GM08714 (cell line): ENCODE data around the gene RANBP3.
"Not testable (repeated sequence)": the region's sequence is repeated elsewhere in the genome, so short reads cannot be mapped to it uniquely, and the experiment has no call there.

ENCODE experiments used
- H3K4me3 ChIP-seq: fragments of 200-500 bp; sonication (Bioruptor generic); 2 replicates; pipeline ENCODE4 v1.5.1; 2014; ENCODE audit warnings: mild to moderate bottlenecking, low read length, inconsistent platforms
- ZNF274 ChIP-seq: IDR thresholded peaks from 2 replicates; pipeline ENCODE4 v1.6.1; 2012; ENCODE audit warnings: mild to moderate bottlenecking, low read depth, low read length

RANBP3 gene

DNA sequence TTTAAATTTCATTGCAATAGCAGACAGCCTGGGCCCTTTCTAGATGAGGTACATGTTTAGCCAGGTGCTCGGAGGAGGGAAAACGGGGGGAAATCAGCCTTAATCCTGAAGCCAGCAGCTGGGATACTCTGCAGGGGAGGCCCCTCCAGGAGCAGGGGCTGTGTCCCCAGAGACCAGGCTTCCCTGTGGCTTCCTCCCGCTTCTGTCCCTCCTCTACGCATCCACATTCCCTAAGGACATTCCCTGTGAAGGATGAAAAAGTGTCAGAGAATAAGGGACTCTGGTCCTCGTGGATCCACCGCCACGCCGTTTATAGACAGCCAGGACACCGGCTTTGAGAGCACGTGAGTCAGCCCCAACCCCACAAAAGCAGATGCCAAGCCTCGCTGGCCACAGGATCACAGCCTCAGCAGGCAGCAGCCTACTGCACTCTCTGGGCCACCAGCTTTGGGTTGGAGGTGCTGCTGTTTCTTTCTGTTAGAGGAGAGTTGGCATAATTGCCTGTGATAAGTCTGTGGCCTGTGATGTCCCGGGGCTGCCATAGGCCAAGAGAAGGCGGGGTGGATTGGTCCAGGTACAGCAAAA is 36.7 kb upstream of the RANBP3 start:
- H3K4me3 ChIP-seq = no peak overlapping the region
- no peak for TF ChIP-seq ZNF274

DNA sequence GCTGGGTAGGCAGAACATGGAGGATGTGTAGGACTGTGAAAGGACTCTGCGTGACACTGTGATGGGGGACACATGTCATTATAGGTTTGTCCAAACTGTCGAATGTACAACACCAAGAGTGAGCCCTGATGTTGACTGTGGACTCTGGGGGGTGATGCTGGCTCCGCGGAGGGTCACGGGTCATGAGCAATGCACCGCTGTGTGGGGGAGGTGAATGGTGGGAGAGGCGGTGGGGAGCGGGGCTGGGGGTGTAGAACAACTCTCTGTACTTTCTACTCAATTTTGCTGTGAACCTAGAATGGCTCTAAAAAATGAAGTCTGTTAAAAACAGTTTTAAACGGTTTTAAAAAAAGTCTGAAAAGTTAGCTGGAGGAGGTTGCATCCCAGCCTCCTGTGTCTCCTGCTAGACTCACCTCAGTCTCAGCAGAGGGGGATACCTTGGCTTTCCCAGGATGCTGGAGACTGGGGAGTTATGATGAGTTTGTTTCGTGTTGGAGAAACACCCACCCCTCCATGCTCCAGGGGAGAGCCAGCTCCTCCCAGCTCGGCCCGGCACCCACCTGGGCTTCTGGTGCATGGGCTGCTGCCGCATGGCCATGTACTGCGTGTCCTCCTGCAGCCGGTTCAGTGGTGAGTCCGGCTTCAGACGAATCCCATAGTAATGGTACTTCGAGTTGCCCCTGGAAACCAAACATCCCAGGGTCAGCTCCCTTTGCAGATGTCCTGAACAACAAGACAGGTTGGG is 34.7 kb upstream of the RANBP3 start:
- no peak overlapping the region for H3K4me3 ChIP-seq
- TF ChIP-seq ZNF274 = no peak

DNA sequence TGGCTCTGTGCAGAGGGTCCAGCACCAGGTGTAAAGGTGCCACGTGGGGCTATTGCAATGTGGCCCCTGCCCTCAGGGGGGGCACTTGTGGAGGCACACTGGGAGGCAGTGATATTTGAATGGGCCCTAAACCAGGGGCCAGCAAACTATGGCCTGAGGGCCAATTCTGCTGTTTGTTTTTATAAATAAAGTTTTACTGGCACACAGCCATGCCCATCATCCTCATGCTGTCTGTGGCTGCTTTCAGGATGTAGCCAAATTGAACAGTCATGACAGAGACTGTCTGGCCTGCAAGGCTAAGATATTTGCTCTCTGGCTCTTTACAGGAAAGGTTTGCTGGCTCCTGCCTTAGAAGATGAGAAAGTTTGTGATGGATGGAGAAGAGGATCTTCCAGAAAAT is 33.9 kb upstream of the RANBP3 start:
- TF ChIP-seq ZNF274 = no peak
- no peak overlapping the region for H3K4me3 ChIP-seq

DNA sequence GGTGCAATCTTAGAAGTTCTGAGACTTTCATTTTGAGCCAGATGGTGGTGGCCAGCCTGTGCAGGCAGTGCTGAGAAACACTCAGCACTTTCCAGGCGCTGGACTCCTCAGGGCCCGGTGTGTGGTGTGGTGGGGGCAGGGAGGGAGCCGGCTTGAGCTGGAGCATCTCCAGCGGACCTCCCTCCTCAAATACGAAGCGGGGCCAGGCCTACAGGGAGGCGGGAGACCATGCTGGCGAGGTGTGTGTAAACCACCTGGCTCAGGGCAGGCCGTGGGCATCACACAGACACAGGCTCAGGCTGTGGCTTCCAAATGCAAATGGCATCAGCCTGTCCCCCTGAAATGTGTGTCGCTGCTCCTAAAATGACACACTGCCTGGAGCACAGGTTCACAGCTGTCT is 33.3 kb upstream of the RANBP3 start:
- H3K4me3 ChIP-seq = no peak overlapping the region
- TF ChIP-seq ZNF274 = no peak

DNA sequence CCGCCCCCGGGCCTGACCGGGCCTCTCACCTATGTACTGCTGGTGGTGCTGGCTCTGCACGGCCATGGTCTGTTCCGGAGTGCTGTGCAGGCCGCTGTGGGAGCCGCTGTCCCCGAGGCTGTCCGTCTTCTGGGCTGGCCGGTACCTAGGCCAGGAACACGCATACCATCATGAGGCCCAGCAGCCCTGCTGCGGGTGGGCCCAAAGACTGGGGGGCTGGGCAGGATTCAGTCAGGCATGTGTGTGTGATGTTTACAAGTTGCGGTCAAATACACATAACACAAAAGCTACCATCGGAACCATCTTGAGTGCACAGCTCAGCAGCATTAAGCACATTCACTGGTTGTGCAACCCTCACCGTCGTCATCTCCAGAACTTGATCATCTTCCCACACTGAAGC is 32.2 kb upstream of the RANBP3 start:
- no peak overlapping the region for H3K4me3 ChIP-seq
- TF ChIP-seq ZNF274 = no peak

DNA sequence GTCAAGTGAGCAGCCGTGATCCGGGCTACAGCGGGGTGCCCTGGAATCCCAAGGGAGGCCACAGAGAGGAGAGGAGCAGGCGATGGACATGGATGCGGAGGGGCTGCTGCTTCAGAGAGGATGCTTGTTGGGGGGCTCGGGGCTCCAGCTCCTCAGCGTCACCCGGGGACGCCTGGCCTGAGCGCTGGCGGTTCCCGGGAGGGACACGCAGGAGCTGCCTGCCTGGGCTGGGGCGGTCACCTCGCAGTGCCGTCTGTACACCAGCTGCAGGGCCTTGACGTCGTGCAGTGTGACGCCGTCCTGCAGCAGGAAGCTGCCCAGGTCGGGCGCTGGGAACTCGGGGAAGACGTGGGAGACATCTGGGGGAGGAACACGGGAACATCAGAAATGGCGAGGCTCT is 29.9 kb upstream of the RANBP3 start:
- TF ChIP-seq ZNF274 = no peak
- no peak overlapping the region for H3K4me3 ChIP-seq

DNA sequence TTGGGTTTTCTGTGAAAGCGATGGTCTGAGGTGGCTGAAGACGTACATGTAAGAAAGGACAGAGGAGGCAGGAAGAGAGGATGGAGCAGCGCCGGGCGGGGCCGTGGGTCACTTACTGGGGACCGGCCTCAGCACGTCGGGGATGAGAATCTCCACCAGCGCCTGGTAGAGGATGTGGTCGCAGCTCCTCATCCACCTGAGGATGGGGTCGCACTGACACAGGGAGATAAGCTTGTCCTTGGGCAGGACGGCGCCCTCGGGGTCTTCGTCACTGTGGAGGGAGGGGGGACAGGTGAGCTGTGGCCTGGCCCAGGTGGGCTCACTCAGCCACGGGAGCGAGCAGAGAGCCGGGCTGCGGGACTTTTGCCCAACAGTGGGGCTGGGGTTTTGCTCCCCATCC is 29.0 kb upstream of the RANBP3 start:
- no peak overlapping the region for H3K4me3 ChIP-seq
- no peak for TF ChIP-seq ZNF274

DNA sequence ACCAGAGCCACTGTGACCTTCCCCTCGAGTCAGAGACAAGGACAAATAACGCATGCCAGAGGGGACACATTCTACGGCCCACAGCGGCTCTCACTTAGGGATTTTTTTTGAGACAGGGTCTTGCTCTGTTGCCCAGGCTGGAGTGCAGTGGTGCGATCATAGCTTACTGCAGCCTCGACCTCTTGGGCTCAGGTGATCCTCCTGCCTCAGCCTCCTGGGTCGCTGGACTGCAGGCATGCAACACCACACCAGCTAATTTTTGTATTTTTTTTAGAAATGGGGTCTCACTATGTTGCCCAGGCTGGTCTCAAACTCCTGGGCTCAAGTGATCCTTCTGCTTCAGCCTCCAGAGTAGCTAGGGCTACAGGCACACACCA is 28.1 kb upstream of the RANBP3 start:
- H3K4me3 ChIP-seq = not testable (repeated sequence)

DNA sequence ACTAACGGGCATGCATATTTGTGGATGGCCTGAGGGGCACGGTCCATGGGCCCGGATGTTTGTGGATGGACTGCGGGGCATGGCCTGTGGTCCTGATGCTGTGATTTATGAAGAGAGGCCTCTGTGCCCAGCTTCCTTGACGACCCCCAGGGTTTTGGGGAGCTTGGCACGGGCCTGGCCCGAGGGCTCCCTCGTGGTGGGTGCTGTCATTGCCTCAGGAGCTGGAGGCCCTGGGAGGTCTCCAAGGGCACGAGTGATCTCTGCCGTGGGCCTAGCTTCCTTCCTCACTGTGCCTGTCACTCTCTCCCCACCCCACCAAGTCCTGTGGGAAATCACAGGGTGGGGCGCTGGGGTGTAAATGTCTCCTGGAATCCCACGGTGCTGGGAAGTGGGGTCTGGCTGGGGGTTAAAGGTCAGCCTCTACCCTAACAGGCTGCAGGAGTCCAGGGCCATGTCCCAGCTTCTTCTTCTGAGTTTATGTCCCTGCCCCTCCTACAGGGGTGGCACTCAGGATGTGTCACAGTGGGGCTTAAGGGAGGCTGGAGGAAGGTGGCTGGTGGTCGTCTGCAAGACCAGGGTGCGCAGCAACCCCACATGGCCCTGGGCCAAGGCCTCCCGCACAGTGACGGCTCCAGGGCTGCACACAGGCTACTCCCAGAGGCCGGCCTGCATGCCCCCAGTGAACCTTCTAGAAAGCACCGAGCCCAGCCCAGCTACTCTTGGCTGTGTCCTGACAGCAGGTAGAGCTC is 27.6 kb upstream of the RANBP3 start:
- no peak for TF ChIP-seq ZNF274
- H3K4me3 ChIP-seq = no peak overlapping the region

DNA sequence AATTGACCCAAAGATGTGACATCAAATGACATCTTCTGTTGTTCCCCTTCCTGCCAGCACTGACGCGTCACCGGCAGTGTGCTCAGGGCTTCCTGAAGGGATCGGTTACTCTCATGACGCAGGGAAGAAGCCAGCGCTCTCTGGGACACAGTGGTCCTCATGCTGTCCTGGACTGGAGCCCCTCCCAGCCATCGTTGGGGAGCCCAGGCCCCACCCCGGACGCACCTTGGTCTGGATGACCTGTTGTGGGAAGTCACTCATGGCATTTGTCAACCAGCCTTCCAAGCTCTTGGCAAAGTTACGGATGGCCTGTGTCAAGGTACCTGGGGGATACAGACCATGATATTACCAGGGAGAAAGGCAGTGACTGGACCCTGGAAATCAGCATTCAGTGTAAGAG is 26.0 kb upstream of the RANBP3 start:
- no peak for TF ChIP-seq ZNF274

DNA sequence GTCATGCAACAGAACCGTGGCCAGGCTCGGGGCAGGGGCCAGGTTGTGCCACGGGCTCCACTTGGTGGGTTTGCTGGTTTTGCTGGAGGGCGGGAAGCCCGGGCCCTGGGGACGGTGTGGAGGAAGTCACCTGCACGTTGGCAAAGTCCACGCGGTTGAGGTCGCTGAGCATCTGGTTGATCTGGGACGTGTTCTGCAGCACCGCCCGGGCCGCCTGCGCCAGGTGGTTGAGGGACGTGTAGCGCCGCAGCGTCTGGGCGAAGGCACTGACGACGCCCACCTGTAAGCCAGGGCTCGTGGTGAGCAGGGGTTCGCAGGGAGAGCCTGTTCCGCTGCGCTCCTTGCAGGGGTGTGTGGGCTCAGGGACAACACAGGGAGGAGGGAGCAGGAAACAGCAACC is 24.7 kb upstream of the RANBP3 start:
- H3K4me3 ChIP-seq = no peak overlapping the region
- TF ChIP-seq ZNF274 = no peak

More for the DNA sequence above, 26.0 kb upstream of the RANBP3 start:
- no peak overlapping the region for H3K4me3 ChIP-seq

DNA sequence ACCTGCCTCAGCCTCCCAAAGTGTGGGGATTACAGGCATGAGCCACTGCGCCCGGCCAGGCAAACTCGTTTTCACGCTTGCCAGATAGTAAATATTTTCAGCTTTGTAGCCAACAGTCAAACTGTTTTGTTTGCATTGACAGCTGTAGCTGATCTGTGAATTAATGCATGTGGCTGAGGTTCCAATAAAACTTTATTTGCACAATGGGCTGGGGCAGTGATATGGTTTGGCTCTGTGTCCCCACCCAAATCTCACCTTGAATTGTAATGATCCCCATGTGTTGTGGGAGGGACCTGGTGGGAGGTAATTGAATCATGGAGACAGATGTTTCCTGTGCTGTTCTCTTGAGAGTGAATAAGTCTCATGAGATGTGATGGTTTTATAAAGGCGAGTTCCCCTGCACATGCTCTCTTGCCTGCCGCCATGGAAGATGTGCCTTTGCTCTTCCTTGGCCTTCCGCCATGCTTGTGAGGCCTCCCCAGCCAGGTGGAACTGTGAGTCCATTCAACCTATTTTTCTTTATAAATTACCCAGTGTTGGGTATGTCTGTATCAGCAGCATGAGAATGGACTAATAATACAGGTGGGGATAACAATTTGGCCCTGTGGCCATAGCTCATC is 22.4 kb upstream of the RANBP3 start:
- H3K4me3 ChIP-seq = no peak overlapping the region
- TF ChIP-seq ZNF274 = no peak

DNA sequence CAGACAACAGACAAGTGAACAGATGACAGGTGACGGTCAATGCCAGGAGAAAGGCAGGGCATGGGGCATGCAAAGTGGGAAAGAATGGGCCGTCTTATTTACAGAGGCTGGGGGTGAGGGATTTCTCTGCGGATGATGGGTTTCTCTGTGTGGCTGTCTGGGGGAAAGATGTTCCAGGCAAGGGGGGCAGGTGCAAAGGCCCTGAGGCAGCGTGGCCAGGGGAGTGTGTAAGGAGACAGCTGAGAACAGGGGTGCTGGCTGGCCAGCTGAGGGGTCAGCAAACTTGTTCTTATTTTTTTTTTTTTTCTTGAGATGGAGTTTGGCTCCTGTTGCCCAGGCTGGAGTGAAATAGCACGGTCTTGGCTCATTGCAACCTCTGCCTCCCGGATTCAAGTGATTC is 21.8 kb upstream of the RANBP3 start:
- no peak overlapping the region for H3K4me3 ChIP-seq
- no peak for TF ChIP-seq ZNF274

DNA sequence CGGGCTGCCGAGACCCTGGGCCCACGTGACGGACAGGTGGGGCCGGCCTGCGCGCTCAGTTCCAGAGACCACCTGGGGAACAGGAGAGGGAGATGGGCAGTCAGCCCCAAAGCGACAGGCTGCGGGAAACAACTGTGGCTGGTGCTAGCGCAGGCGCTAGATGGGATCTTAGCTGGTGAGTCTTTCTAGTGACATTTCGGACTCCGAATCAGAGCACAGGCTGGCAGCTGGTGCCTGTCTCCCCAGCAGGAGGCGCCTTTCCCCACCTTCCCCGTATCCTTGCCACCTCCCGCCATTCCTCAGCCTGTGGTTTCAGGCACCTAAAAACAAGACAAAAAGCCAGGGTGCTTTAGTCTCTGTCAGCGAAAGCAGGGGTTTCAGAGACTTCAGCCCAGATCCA is 19.4 kb upstream of the RANBP3 start:
- no peak for TF ChIP-seq ZNF274
- no peak overlapping the region for H3K4me3 ChIP-seq
